ENCODE data around the gene ZCCHC12. TPM values are rescaled to one million over a fixed set of nuclear protein-coding genes. Genes with fewer than 3 reads are reported as not detected.

The ZCCHC12 gene
- total and polyA plus RNA-seq, 10 of the 15 experiments (the other 5 are each of a cell fraction or from before 2014, with no cell fraction given) = 0.04 TPM; not detected in 9

DNA sequence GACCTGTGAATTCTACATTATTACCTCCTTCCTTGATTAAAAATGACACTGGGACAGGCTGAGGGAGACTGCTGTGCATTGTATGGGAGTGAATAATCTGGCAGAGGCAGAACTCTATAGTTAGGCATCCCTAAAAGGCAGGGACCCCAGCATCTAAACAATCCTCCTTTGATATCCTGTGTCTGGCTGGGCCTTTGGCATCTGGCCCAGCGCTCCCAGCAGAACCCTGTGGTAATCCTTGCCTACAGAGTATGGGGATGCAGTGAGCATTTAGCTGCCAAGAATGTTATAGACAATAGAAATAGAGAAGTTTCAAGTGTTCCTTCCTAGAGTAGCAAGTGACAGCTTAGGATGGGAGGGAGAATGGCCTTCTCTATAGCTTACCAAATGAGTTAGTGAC, 38.5 kb downstream of the ZCCHC12 start:
- Histone ChIP-seq H4K20me1 (ENCODE audit: control insufficient read depth, insufficient read depth) (no peaks in the 10 kb centered on the region), H2AFZ (ENCODE audit: control insufficient read depth, low read depth, low read length) (no peak overlapping the region), H3K79me2 (ENCODE audit: control insufficient read depth, insufficient read depth, low read length) (no peaks in the 10 kb centered on the region), H3K4me2 (ENCODE audit: control insufficient read depth, insufficient read depth) (no peak overlapping the region), H3K27me3 (replicated peaks in 1 of 2; ENCODE audit: control insufficient read depth in 2 of 2, insufficient read depth in 2 of 2, low read length in 1 of 2) (no peaks in the 10 kb centered on the region; a peak in 1 of 4 replicates), H3K9ac (ENCODE audit: control insufficient read depth, insufficient read depth, low read length) (no peak overlapping the region), H3K36me3 (ENCODE audit: control insufficient read depth in 2 of 2, insufficient read depth in 2 of 2, low read length in 1 of 2) (no peaks in the 10 kb centered on the region), H3K4me3 (no peak overlapping the region), H3K27ac (ENCODE audit: control insufficient read depth, insufficient read depth) (no peak overlapping the region), H3K9me3 (replicated peaks; ENCODE audit: control insufficient read depth, insufficient read depth, low read length) (no peaks in the 10 kb centered on the region), H3K4me1 (ENCODE audit: control insufficient read depth, insufficient read depth, low read length) (no peaks in the 10 kb centered on the region)
- 0% methylated on average over 1 of the region's 1 CpG for WGBS (ENCODE audit: insufficient coverage, insufficient replicate concordance, low lambda C conversion rate, missing lambda C conversion rate)
- intact Hi-C loops (cut with micrococcal nuclease; ENCODE audit: unreplicated experiment) = loop anchor here (10.0 kb wide), 1 partner anchor 63 kb away; no protein-coding TSS in a partner anchor
- in situ Hi-C loops (cut with MboI) = no loop called here
- ChIA-PET CTCF (interaction anchor here (1.5 kb wide), 1 partner anchor 14 kb away, joined by 3 read pairs; no protein-coding TSS in a partner anchor), POLR2A (no interaction called here), RAD21 (ENCODE audit: unreplicated experiment) (no interaction called here), SMC1A (ENCODE audit: uncharacterized antibody, unreplicated experiment) (no interaction called here)
- FAIRE-seq = no peak
- DNase-seq (ENCODE audit: low read depth, low spot score) = no peak
- BruUV-seq (replicated peaks) = no TSS peak
- ATAC-seq = no peak
- no peak for TF ChIP-seq ZNF384 (IDR thresholded peaks at IDR 0.05; ENCODE audit: borderline replicate concordance, low read depth, low read length)
- no peak for TF ChIP-seq SIN3A (IDR thresholded peaks at IDR 0.05; ENCODE audit: low read depth, low read length)
- TF ChIP-seq HDAC2 (IDR thresholded peaks at IDR 0.05) = no peak
- TF ChIP-seq, protein P1, sequence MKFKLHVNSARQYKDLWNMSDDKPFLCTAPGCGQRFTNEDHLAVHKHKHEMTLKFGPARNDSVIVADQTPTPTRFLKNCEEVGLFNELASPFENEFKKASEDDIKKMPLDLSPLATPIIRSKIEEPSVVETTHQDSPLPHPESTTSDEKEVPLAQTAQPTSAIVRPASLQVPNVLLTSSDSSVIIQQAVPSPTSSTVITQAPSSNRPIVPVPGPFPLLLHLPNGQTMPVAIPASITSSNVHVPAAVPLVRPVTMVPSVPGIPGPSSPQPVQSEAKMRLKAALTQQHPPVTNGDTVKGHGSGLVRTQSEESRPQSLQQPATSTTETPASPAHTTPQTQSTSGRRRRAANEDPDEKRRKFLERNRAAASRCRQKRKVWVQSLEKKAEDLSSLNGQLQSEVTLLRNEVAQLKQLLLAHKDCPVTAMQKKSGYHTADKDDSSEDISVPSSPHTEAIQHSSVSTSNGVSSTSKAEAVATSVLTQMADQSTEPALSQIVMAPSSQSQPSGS (IDR thresholded peaks at IDR 0.05; ENCODE audit: low read length) = no peak
- TF ChIP-seq, protein P2, sequence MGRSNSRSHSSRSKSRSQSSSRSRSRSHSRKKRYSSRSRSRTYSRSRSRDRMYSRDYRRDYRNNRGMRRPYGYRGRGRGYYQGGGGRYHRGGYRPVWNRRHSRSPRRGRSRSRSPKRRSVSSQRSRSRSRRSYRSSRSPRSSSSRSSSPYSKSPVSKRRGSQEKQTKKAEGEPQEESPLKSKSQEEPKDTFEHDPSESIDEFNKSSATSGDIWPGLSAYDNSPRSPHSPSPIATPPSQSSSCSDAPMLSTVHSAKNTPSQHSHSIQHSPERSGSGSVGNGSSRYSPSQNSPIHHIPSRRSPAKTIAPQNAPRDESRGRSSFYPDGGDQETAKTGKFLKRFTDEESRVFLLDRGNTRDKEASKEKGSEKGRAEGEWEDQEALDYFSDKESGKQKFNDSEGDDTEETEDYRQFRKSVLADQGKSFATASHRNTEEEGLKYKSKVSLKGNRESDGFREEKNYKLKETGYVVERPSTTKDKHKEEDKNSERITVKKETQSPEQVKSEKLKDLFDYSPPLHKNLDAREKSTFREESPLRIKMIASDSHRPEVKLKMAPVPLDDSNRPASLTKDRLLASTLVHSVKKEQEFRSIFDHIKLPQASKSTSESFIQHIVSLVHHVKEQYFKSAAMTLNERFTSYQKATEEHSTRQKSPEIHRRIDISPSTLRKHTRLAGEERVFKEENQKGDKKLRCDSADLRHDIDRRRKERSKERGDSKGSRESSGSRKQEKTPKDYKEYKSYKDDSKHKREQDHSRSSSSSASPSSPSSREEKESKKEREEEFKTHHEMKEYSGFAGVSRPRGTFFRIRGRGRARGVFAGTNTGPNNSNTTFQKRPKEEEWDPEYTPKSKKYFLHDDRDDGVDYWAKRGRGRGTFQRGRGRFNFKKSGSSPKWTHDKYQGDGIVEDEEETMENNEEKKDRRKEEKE (IDR thresholded peaks at IDR 0.05) = no peak
- no peak for TF ChIP-seq BRCA1 (IDR thresholded peaks at IDR 0.05; ENCODE audit: low read depth, low read length)
- TF ChIP-seq MTA3 (IDR thresholded peaks at IDR 0.05; ENCODE audit: borderline replicate concordance, low read length) = no peak
- TF ChIP-seq RCOR1 (conservative IDR thresholded peaks at IDR 0.05; ENCODE audit: low read depth, low read length) = no peak
- TF ChIP-seq, protein P3, sequence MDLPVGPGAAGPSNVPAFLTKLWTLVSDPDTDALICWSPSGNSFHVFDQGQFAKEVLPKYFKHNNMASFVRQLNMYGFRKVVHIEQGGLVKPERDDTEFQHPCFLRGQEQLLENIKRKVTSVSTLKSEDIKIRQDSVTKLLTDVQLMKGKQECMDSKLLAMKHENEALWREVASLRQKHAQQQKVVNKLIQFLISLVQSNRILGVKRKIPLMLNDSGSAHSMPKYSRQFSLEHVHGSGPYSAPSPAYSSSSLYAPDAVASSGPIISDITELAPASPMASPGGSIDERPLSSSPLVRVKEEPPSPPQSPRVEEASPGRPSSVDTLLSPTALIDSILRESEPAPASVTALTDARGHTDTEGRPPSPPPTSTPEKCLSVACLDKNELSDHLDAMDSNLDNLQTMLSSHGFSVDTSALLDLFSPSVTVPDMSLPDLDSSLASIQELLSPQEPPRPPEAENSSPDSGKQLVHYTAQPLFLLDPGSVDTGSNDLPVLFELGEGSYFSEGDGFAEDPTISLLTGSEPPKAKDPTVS (IDR thresholded peaks at IDR 0.05; ENCODE audit: low read depth, low read length) = no peak
- TF ChIP-seq ZBED1 (IDR thresholded peaks at IDR 0.05; ENCODE audit: borderline replicate concordance) = no peak
- TF ChIP-seq EP300 (IDR thresholded peaks at IDR 0.05; ENCODE audit: borderline replicate concordance in 1 of 2, control insufficient read depth in 1 of 2, low read depth in 2 of 2, low read length in 2 of 2) = no peak
- TF ChIP-seq ESRRA (IDR thresholded peaks at IDR 0.05; ENCODE audit: low read length) = no peak
- TF ChIP-seq, protein P4, sequence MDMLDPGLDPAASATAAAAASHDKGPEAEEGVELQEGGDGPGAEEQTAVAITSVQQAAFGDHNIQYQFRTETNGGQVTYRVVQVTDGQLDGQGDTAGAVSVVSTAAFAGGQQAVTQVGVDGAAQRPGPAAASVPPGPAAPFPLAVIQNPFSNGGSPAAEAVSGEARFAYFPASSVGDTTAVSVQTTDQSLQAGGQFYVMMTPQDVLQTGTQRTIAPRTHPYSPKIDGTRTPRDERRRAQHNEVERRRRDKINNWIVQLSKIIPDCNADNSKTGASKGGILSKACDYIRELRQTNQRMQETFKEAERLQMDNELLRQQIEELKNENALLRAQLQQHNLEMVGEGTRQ (IDR thresholded peaks at IDR 0.05; ENCODE audit: borderline replicate concordance, low read depth, low read length) = no peak
- TF ChIP-seq, protein P5, sequence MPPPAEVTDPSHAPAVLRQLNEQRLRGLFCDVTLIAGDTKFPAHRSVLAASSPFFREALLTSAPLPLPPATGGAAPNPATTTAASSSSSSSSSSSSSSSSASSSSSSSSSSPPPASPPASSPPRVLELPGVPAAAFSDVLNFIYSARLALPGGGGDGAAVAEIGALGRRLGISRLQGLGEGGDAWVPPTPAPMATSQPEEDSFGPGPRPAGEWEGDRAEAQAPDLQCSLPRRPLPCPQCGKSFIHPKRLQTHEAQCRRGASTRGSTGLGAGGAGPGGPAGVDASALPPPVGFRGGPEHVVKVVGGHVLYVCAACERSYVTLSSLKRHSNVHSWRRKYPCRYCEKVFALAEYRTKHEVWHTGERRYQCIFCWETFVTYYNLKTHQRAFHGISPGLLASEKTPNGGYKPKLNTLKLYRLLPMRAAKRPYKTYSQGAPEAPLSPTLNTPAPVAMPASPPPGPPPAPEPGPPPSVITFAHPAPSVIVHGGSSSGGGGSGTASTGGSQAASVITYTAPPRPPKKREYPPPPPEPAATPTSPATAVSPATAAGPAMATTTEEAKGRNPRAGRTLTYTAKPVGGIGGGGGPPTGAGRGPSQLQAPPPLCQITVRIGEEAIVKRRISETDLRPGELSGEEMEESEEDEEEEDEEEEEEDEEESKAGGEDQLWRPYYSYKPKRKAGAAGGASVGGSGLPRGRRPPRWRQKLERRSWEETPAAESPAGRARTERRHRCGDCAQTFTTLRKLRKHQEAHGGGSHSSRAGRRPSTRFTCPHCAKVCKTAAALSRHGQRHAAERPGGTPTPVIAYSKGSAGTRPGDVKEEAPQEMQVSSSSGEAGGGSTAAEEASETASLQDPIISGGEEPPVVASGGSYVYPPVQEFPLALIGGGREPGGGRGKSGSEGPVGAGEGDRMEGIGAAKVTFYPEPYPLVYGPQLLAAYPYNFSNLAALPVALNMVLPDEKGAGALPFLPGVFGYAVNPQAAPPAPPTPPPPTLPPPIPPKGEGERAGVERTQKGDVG (CRISPR knock-in tag; IDR thresholded peaks at IDR 0.05) = no peak
- no peak for TF ChIP-seq HDAC6 (IDR thresholded peaks at IDR 0.05; ENCODE audit: unreplicated experiment)
